Kidney epithelial cell (primary cell): ENCODE measurements around the gene SLCO3A1. TPM values are rescaled to one million over a fixed set of nuclear protein-coding genes. Genes with fewer than 3 reads are reported as not detected.

Experiments used
- DNase-seq: peaks from one replicate; pipeline ENCODE4 v3.0.0-alpha.2; 2010; ENCODE audit warnings: low read depth
- H3K27me3 ChIP-seq: 2 replicates; pipeline ENCODE4 v1.6.0; 2011; ENCODE audit warnings: low read length; ENCODE audit not compliant: control insufficient read depth, insufficient read depth
- H3K36me3 ChIP-seq: 2 replicates; pipeline ENCODE4 v1.5.1; 2011; ENCODE audit warnings: low read length; ENCODE audit not compliant: control insufficient read depth, insufficient read depth
- H3K4me3 ChIP-seq: 2 replicates; pipeline ENCODE4 v1.5.1; 2011; ENCODE audit warnings: low read depth, mild to moderate bottlenecking, control low read depth, low read length
- total RNA-seq: library from RNA; depleted of rRNA; stranded (reverse); fragments of >200 nt; gene quantifications from 2 replicates; pipeline ENCODE4 v1.2.3, GENCODE V29; 2015
- TF ChIP-seq, protein P1 (sequence below): IDR thresholded peaks from 2 replicates; pipeline ENCODE4 v1.5.1; 2011; ENCODE audit warnings: mild to moderate bottlenecking, moderate library complexity, low read length, control low read depth, inconsistent platforms; ENCODE audit not compliant: insufficient read depth, poor library complexity, severe bottlenecking

Gene SLCO3A1
- total RNA-seq, 1 donor from 2014 or later: 3.1 TPM

DNA sequence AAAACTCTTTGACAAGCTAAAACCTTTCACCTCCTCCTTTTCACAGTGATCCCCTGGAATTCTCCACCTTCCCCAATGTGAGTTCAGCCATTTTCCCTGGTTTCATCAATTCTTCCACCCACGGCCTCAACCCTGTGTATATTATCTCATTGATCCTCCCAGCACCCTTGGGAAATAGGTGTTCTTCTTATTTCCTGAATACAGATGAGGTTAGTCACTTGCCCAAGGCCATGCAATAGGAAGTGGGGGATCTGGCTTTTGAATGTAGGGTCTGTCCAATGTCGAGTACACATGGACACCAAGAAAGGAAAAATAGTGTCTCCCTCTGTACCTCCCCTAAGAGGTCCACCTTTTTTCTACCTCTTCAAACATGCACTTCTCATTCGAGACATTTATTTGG, 277.4 kb downstream of the SLCO3A1 start:
- no peak for DNase-seq
- Histone ChIP-seq H3K36me3 (no peaks in the 10 kb centered on the region), H3K27me3 (no peaks in the 10 kb centered on the region), H3K4me3 (no peak overlapping the region)
- TF ChIP-seq, protein P1, sequence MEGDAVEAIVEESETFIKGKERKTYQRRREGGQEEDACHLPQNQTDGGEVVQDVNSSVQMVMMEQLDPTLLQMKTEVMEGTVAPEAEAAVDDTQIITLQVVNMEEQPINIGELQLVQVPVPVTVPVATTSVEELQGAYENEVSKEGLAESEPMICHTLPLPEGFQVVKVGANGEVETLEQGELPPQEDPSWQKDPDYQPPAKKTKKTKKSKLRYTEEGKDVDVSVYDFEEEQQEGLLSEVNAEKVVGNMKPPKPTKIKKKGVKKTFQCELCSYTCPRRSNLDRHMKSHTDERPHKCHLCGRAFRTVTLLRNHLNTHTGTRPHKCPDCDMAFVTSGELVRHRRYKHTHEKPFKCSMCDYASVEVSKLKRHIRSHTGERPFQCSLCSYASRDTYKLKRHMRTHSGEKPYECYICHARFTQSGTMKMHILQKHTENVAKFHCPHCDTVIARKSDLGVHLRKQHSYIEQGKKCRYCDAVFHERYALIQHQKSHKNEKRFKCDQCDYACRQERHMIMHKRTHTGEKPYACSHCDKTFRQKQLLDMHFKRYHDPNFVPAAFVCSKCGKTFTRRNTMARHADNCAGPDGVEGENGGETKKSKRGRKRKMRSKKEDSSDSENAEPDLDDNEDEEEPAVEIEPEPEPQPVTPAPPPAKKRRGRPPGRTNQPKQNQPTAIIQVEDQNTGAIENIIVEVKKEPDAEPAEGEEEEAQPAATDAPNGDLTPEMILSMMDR: no peak

DNA sequence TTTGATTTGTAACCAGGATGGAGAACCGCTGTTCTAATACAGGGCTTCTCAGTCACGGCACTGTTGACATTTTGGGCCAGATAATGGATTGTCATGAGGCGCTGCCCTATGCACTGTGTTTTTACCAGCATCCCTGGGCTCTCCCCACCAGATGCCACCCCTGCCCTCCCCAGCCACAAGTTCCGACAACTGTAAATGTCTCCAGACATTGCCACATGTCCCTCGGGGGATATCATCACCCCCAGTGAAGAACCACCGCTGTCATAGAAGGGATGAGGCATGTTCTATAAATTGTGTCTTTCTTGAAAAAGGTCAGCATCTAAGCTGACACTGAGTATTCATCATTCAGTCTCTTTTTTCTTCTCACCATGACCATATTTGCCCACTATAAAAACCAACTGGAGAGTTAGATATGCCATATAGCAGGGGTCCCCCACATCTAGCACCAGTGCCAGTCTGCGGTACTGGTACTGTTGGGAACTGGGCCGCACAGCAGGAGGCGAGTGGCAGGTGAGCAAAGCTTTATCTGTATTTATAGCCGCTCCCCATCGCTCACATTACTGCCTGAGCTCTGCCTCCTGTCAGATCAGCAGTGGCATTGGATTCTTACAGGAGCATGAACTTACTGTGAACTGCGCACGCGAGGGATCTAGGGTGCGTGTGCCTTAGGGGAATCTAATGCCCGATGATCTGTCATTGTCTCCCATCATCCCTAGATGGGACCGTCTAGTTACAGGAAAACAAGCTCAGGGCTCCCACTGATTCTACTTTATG, 279.7 kb downstream of the SLCO3A1 start:
- Histone ChIP-seq H3K27me3 (no peaks in the 10 kb centered on the region), H3K4me3 (no peak overlapping the region), H3K36me3 (no peaks in the 10 kb centered on the region)
- DNase-seq: no peak
- TF ChIP-seq, protein P1: no peak

DNA sequence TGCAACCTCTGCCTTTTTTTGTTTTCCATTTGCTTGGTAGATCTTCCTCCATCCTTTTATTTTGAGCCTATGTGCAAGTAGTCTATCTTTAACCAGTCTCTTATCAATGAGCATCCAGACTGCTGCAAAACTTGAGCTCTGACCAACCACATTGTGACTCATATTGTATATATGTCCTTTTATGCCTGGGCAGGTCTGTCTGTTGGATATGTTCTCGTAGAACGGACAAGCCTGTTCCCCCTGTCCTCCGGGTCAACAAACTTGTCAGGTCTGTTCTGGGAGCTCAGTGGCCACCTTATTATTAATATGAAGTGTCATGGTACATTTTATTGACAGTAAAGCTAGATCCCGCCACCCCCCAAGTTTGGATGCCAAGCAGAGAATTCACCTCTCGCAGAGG, 287.3 kb downstream of the SLCO3A1 start:
- no peak for DNase-seq
- Histone ChIP-seq H3K36me3 (no peaks in the 10 kb centered on the region), H3K27me3 (no peaks in the 10 kb centered on the region), H3K4me3 (no peak overlapping the region)
- TF ChIP-seq, protein P1: no peak

DNA sequence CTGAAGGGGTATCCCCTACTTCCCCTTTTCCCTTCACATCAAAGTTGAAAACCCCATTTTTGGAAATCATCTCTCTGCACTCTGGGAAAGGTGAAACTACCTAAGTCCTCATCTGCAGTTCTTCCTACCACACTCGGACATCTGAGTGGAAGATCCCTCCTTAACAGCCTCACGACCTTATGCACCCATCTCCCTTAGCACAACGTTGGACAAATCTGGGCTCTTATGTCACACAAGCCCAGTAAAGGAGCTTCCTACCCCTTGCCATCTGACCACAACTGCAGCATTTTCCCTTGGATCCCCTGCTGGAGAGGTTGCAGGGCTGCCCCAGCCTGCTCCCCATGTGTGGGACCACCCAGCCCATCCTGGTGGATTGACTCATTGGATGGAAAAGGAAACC, 288.1 kb downstream of the SLCO3A1 start:
- no peaks in the 10 kb centered on the region for H3K27me3 ChIP-seq
- TF ChIP-seq, protein P1: no peak
- H3K36me3 ChIP-seq: no peaks in the 10 kb centered on the region
- no peak for DNase-seq
- no peak overlapping the region for H3K4me3 ChIP-seq

DNA sequence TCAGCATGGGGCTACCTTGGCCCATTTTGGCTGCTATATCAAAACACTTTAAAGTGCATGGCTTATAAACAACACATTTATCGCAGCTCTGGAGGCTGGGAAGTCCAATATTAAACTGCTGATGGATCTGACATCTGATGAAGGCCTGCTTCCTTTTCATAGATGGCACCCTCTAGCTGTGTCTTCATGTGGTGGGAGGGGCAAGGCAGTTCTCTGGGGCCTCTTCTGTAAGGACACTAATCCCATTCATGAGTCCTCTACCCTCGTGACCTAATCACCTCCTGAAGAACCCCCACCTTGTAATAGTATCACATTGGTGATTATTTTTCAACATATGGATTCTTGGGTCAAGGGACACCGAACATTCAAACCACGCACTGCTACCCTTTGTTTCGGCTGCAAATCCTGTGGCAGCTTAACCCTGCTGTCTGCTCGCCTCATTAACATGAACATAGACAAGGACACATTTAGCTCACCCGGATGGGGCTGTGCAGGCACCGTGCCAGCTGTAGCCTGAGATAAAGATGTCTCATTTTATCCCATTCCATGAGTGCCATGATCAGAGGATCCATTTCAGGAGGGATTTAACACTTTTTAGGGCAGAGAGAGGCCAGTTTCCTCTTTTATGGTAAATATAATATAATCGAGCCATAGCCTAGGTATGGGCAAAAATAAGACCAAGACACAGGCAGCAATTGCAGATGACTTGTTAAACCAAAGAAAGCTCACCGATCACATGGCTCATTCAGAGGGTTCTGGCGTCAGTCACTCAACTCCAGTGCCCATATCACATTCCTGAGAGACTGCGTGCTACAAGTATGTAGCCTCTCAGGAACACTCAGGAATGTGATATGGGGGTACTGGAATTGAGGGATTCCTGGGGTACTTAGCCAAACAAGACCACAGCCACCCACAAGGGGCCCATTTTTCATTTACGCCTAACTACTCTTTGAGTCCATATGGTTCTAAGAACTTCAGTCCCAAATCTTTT, 289.0 kb downstream of the SLCO3A1 start:
- TF ChIP-seq, protein P1: no peak
- DNase-seq: no peak
- H3K27me3 ChIP-seq: no peaks in the 10 kb centered on the region
- H3K36me3 ChIP-seq: no peaks in the 10 kb centered on the region
- H3K4me3 ChIP-seq: no peak overlapping the region
